GM18519 (cell line): Measurements from ENCODE around the gene TTYH2.
"Not testable (repeated sequence)": the region's sequence is repeated elsewhere in the genome, so short reads cannot be mapped to it uniquely, and the experiment has no call there.

Experiments used
- ATAC-seq: cut with Tn5 transposase; IDR thresholded peaks from one replicate; pipeline ENCODE4 v1.9.1; 2021; ENCODE audit warnings: mild to moderate bottlenecking, moderate library complexity; ENCODE audit not compliant: unreplicated experiment, low FRiP score

The TTYH2 gene

DNA sequence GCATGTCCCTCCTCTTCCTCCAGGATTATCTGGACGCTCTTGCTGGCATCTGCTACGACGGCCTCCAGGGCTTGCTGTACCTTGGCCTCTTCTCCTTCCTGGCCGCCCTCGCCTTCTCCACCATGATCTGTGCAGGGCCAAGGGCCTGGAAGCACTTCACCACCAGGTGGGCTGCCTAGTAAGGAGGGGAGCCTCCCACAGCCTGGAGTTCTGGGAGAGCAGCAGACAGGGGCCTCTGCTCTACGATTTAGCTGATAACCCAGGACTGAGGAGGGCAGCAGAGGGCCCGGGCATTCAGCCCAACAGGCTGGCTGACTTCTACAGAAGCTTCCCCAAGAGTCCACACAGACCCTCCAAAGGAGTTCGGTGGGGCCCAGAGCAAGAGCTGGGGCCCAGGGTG lies 38.8 kb downstream of the TTYH2 start:
- no peak for ATAC-seq

DNA sequence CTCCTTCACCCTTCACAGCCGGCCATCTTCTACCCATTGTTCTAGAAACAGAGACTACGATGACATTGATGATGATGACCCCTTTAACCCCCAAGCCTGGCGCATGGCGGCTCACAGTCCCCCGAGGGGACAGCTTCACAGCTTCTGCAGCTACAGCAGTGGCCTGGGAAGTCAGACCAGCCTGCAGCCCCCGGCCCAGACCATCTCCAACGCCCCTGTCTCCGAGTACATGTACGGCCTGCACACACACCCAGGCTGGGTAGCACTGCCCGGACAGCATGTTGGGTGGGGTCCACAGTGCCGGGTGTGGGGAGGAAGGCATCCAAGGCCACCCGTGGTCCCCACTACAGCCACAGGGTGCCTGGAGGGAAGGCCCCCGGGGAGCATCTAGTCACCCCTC lies 39.7 kb downstream of the TTYH2 start:
- ATAC-seq, result no peak

DNA sequence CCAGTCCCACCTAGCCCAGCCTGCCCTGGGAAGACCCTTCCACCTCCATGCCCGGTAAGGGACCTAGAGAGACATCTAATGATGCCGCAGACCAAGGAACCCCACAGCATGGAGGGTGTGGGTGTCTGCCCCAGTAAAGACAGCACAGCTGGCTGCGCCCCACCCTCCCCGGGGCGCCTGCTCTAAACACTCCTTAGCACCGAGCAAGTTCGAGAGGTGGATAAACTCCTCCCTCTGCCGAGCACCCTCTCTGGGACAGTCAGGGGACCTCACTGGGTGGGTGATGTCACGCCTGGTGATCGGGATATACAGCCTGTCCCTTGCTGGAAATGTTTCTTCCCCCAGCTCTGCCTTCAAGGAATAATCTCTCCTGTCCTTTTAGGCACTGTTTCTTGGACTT lies 43.9 kb downstream of the TTYH2 start:
- no peak for ATAC-seq

DNA sequence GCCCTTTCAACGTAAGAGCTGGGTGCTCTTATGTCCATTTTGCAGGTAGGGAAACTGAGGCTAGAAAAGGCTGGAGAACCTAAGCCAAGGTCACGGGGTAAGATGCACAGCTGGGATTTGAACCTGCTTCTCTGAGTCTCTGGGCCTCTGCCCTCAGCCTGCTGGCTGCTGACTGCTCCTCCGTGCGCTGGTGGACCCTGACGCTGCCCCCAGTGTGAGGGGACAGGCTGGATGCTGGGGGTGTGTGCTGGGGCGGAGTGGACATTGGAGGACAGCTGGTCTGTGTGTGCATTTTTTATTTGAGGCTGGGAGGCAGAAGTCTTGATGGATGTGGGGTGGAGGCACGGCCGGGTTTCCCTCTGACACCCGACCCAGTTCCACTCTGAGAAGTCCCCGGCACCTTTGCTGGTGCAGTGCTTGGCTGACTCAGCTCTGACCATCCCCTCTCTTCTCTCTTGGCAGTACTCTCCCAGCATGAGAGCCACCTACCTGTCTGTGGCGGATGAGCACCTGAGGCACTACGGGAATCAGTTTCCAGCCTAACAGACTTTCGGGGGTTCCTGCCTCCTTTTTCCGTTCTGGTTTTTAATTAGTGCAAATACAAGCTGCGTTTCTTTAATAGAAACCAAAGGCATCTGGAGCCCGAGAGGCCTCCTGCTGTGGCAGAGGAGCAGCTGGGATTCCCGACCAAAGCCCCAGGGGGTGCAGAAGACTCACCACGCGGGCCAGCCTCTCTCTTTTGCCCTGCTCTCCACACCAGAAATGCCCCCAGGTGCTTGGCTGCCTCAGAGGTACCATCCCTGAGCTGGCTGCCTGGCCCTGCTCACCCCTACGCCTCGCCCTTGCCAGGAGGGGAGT lies 46.5 kb downstream of the TTYH2 start:
- ATAC-seq, result no peak

DNA sequence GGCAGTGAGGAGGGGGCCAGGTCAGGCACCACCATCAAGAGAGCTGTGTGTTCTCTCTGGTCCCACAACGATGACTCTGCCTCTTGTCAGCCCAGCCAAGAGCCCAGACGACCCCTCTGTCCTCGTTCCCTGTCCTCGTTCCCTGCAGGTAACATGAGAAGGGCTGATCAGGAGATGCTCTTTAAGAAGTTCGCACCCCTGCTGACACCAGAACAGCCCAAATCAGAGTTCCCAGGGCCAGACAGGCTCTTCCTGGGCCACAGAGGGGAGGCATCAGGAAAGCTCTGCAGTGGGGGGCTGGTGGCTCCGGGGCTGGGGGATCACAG lies 47.1 kb downstream of the TTYH2 start:
- no peak for ATAC-seq

DNA sequence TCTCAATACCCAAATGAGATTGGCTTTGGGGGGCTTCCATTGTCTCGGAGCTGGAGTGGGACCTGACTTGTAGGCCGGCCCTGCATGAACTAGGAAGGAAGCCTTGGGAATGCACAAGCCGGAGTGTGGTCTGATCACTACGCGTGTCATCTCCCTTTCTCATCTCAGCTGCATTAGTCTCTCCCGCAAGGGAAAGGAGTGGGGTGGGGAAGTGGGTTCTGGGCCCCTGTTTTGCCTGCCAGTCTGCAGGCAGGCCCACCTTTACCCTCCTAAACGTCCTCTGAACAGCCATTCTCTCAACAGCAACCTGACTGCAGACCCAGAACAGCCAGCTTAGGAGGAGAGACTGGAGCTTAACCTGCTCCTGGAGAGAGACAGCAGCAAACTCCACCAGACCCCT lies 49.2 kb downstream of the TTYH2 start:
- ATAC-seq, result no peak

DNA sequence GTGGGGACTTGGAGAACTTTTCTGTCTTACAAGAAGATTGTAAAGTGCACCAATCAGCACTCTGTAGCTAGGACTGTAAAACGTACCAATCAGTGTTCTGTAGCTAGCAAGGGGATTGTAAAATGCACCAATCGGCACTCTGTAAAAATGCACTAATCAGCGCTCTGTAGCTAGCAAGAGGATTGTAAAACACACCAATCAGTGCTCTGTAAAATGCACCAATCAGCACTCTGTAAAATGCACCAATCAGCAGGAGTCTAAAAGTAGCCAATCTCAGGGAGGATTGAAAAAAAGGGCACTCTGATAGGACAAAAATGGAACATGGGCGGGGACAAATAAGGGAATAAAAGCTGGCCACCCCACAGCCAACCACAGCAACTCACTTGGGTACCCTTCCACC lies 53.7 kb downstream of the TTYH2 start:
- not testable (repeated sequence) for ATAC-seq

DNA sequence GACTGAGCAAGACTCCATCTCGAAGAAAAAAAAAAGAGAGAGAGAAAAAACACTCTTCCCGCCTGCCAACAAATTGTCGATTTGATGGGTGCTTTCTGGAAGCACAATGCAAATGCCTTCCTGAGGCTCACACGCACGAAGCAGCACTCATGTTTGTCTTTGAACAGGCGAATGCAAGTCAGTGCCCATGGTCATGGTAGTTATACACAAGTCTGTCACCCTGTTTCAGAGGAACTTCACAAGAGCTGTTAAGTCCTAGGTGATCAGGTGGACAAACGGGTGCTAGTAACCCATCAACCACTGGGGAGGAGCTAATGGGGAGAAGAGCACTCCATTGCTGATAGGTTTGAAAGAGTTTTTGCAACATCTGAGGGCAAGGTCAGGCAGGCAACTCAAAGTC lies 54.2 kb downstream of the TTYH2 start:
- no peak for ATAC-seq

DNA sequence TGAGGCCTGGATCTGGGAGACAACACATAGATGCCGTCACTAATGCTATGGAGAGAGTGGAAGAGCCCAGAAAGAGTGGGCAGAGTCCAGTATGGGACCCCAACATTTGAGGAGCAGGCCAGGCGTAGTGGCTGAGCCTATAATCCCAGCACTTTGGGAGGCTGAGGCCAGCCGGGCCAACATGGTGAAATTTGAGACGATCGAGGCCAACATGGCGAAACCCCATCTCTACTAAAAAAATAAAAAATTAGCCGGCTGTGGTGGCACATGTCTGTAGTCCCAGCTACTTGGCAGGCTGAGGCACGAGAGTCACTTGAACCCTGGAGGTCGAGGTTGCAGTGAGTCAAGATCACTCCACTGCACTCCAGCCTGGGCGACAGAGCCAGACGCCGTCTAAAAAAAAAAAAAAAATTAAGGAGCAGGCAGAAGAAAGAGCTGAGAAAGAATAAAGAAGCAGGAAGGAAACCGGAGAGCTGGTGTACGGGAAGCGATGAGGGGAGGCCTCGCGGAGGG lies 54.7 kb downstream of the TTYH2 start:
- ATAC-seq, result no peak

DNA sequence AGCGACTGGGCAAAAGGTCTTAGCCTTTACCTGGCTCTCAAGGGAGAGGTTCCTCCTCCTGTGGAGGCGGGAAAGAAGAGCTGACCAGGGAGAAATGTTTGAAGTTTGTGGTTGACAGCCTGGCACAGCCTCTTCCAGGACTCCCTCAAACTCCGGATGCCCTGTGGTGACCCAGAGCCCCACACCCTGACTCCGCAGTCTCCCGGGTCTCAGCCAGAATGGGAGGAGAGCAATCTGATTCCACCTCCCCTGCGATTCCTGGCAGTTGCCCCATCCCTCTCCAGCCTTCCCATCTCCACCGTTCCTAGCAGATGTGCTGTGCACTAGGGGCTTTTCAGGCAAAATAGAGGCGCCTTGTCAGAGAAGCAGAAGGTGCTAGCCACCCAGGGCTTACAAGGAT lies 55.2 kb downstream of the TTYH2 start:
- ATAC-seq, result no peak

DNA sequence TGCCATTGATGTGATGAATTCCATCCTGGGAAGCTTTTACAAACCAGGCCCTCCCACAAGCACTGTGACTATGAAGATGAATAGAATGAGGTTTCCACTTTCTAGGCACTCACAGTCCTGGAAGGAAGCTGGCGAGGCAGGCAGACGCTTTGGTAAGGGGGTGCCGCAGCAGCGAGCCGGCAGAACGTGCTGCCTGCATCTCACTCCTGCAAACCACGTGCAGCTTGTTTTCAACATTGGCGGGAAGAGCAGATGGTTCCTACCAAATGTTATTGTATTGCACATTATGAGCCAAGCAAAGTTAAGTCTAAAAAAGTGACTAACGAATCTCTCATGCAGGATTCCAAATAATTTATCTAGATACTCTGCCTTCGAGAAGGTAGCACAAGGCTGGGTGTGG lies 57.0 kb downstream of the TTYH2 start:
- ATAC-seq, result no peak

DNA sequence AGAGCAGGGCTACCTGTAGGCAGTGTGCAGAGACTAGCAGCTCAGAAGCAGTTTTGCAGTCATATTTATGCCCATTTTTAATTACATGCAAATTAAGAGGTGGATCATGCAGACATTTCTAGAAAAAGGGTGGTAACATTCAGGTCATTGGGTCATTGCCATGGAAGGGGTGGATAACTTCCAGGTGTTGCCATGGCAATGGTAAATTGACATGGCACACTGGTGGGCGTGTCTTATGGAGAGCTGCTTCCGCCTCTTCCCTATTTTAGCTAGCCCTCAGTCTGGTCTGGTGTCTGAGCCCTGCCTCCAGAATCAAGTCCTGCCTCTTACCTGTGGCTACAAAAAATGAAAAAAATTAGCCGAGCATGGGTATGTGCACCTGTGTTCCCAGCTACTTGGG lies 57.9 kb downstream of the TTYH2 start:
- no peak for ATAC-seq

DNA sequence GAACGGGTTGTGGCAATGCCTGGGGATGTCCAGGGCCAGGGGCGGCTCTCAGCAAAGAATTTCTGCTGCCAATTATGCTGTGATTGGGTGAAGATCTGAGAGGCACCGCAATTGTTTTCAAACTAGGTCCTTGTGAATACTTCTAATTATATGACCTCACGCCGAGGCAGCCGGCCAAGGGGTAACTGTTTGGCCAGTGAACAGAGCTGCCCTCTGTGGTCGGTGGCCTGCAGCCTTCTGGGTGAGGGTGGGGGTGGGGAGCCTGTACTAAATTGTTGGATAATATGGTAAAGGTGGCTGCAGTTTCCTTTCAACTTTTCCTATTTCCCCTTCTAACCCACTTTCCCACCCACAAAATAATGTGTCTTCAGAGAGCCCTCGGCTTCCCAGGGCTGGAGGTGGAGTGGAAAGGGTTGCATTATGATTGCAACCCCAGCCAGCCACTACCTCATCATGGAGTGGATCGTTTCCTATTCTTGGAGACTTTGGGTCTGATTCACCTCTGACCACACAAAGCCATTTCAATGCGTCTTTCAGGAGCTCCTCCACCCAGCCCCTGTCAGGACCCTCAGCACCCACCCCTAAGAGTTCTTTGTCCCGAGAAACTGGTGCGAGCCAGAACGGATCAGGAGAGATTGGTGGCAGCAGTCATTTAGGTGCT lies 58.7 kb downstream of the TTYH2 start:
- no peak for ATAC-seq

DNA sequence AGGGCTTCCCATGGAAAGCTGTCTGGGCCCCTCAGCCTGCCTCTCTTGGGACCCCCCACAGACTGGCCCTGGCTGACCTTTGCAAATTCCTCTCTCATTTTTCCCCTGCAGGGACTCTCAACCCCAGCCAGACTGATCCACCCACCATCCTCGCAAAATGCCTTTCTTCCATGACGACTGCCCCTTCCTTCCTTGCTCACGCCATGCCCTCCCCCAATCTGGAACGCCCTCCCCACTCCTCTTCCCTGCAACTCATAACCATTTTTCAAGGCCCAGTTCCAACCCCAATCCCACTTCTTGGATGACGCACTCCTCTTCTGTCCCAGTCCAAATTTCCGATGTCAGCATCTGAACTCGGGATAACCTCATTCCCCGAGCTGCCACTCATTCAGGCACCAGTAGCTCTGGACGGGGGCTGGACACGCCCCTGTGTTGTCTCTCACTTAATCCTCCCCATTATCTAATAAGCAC lies 59.4 kb downstream of the TTYH2 start:
- no peak for ATAC-seq

DNA sequence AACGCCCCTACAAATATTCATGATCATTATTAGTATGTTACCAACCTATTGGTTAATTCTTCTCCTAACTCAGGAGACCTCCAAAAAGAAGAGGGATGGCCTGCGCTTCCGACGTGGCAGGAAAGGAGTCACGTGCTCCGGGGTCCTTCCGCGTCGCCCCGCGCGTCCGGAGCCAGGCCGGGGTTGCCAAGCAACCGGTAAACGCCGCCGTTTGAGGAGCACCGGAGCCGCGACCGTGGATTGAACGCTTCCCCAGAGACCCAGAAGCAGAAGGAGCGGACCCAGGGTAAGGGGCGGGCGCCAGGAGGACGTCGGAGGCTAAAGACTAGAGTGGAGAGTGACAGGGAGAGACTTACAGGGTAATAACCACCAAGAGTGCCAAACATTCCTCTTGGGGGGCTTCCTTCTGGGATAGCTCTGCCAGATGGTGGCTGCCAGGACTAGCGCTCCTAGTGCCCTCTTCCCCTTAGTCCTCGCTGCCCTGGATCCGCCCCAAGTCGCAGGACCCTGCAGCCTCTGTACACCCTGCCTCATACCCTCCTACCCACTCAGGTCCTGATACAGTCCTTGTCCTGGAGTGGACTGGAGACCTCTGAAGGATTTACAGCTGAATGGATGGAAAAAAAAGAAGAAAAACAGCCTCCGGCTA lies 60.8 kb downstream of the TTYH2 start, which contains the start of gene DNAI2:
TSS of gene DNAI2 (plus strand) at position 175 of the 649 bp plus-strand sequence. CDS start 7,584 bp downstream, outside the sequence.
- no peak for ATAC-seq

DNA sequence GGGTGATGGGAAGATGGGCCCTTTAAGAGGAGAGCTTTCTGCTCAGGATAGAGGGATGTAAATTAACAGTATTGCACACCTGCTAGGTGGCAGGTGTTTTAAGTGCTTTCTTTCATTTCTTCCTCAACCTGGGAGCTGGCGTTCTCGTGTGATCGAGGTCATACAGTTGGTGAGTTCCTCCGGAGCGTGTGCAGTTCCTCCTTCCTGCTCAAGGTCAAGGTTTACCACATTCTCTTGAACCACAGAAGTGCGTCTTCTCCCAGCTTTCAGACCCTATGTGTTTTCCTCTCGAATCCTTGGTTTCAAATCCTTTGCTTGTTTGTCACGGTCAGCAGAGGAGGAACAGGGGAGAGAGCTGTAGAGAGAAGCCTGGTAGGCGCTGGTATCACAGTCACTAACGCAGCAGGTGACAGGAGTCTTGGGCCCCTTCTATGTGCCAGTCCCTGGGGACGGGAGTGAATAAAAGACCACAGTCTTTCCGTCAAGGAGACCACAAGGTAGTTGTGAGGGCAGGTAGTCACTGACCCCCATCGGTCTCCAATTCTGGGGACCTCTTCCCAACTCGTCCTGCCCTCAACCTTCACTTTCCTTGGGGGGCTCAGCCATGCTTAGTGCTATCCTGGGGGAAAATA lies 61.5 kb downstream of the TTYH2 start:
- no peak for ATAC-seq

DNA sequence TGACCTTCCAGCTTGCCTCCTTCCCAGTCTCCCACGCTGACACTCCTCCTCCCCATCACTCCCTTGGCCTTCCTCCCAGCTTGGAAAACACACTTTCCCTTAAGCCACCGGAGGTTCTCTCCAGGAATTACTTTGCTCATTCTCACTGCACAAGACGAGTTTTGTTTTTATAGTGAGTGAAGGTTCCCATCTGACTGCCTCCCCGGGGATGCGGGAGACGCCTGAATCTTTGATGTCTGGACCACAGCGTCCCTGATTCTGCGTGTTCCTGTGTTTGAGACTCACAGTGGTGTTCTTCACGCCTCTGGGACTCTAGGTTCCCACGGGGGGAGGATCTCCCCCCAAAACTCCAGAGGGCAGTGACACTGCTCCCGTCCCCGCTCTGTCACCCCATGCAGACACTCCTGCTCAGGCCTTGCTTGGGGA lies 62.7 kb downstream of the TTYH2 start:
- ATAC-seq, result no peak

DNA sequence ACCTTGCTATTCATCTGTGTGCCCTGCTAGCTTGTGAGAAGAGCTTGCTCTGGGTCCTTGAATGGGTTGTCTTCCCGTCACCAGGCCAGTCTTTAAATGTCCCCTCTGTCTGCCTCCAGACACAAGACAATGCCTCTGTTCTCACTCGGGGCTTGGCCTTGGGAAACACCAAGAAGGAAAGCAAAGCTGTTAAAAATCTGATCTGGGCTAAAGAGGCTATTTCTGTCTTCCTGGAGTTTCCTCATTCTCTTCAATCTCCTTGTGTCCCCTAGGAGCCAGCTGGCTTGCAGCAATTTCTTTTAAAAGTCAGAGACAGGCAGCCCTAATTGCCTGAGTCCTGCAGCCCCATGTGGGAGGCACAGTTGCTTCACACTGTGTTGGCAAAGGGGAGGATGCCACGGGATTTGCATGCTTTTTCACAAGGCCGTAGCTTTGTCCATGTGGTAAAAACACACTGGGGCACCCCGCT lies 63.2 kb downstream of the TTYH2 start:
- ATAC-seq, result no peak

DNA sequence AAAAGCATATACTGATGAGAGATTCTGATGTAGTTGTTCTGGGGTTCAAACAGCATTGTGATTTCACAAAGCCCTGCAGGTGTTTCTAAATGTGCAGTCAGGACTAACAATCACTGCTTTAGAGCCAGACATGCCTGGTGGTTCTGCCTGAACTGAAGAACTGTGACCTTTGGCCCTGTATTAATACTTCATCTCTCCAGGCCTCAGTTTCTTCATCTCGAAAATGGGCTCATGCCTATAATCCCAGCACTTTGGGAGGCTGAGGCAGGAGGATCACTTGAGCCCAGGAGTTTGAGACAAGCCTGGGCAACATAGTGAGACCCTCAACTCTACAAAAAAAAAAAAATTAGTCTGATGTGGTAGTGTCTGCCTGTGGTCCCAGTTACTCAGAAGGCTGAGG lies 64.6 kb downstream of the TTYH2 start:
- ATAC-seq, result no peak

DNA sequence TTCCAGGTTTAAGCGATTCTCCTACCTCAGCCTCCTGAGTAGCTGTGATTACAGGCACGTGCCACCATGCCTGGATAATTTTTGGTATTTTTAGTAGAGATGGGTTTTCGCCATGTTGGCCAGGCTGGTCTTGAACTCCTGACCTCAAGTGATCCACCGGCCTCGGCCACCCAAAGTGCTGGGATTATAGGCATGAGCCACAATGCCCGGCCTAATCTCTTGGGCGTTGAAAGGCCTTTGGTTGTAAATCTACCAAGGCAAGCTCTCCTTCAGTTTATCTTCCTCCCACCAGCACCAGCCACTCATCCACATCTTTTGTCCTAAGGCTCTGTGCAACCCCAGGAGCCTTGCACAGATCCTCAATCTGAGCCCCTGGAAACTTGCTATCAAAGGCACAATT lies 66.2 kb downstream of the TTYH2 start:
- ATAC-seq, result not testable (repeated sequence)

DNA sequence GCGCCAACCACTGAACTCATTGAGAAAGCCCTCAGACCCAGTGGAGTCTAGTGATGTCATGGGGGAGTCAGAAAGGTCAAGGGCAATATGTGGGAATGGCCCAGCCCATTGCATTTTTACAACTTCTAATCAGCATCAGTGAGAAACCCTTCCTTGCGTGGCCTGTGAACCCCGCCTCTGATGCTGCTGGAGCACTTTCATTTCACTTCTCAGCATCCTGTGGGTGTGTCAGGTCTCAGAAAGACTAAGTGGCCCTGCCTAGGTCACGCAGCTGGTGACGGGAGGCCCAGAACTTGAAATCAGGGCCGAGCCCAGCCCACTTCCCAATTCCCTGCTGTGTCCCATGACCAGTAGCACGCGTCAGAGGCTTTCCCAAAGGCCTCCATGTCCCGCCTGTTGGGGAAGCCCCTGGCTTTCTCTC lies 66.7 kb downstream of the TTYH2 start:
- peak; percentile 58 for ATAC-seq
